ENCODE results near the gene LPGAT1.

DNA sequence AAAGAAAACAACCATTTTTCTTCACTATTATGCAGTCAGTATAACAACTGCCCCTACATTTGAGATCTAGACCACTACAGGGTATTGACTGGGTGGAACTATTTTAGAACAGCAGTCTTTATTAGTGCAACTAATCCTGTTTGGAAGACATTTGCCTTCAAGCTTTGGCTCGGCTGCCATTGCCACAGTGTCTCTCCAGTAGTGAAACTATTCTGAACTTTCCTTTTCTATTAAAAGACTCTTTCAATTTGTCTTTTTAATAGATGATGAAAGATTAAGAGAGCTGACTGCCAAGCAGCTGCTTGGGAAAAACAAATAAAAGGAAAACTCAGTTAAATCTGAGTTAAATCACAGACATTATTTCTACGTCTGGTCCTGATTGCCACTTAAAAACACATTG lies 49.3 kb downstream of the LPGAT1 start:
- TF ChIP-seq, protein P1, sequence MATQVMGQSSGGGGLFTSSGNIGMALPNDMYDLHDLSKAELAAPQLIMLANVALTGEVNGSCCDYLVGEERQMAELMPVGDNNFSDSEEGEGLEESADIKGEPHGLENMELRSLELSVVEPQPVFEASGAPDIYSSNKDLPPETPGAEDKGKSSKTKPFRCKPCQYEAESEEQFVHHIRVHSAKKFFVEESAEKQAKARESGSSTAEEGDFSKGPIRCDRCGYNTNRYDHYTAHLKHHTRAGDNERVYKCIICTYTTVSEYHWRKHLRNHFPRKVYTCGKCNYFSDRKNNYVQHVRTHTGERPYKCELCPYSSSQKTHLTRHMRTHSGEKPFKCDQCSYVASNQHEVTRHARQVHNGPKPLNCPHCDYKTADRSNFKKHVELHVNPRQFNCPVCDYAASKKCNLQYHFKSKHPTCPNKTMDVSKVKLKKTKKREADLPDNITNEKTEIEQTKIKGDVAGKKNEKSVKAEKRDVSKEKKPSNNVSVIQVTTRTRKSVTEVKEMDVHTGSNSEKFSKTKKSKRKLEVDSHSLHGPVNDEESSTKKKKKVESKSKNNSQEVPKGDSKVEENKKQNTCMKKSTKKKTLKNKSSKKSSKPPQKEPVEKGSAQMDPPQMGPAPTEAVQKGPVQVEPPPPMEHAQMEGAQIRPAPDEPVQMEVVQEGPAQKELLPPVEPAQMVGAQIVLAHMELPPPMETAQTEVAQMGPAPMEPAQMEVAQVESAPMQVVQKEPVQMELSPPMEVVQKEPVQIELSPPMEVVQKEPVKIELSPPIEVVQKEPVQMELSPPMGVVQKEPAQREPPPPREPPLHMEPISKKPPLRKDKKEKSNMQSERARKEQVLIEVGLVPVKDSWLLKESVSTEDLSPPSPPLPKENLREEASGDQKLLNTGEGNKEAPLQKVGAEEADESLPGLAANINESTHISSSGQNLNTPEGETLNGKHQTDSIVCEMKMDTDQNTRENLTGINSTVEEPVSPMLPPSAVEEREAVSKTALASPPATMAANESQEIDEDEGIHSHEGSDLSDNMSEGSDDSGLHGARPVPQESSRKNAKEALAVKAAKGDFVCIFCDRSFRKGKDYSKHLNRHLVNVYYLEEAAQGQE (IDR thresholded peaks at IDR 0.05; ENCODE audit: insufficient read depth in 1 of 2, low read depth in 2 of 2, low read length in 2 of 2) = no peak
- TF ChIP-seq SIN3A (IDR thresholded peaks at IDR 0.05; ENCODE audit: borderline replicate concordance, insufficient read depth, low read length) = no peak
